GM18526 (cell line): ENCODE data around the gene ATG7.

Source experiments
- POLR2A ChIP-seq: IDR thresholded peaks from 3 replicates; pipeline ENCODE4 v1.6.1; 2011; ENCODE audit not compliant: insufficient read length; ENCODE audit errors: extremely low read depth

The ATG7 gene

DNA sequence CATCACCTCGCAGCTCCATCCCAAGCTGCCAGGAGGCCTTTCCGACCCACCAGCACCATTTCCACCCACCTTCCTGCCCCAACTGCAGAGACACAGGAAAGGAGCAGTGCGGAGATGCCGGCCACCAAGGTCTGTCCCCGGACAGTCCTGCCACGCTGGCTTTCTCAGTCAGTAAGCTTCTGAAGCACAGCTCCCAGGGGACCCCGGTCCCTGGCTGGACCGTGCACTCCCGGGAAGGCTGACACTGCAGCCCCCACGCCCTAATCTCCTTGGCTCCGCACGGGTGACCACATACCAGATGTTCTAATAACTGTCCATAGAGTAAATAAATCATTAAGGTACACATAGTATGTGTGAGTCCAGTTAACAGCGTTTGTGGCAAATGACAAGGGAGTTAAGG, 298.1 kb downstream of the ATG7 start:
- TF ChIP-seq POLR2A: no peak

DNA sequence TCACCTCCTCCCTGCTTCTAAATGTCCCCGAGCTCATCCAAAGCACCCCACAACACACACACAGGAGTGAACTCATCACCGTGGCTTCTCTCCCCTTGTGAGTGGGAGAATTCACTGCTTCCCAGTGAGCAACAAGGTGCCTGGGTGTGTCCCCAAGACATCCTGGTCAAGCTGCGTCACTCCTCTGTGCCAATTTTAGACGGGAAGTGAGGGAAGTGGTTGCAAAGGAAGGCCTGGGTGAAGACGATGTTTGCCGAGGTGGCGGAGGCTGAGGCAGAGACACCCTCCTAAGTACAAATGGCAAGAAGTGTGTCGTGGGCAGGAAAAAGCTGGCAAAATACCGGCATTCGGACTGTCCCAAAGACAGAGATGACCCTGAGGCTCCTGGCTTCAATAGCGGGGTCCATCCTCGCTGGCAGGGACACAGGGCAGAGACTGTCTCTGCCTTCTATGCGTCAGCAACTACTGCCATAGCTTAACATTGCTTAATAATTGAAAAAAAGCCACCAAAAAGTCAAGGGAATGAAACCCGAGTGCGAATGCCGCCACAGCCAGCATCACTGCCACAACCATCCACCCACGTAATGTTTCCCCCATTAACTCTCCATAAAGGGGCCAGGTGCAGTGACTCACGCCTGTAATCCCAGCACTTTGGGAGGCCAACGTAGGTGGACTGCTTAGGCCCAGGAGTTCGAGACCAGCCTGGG, 298.7 kb downstream of the ATG7 start:
- TF ChIP-seq POLR2A: no peak

- TF ChIP-seq POLR2A: no peak
Measured at GRCh38 chr3:11574981-11575669, 302.9 kb downstream of the ATG7 start.

- no peak for TF ChIP-seq POLR2A
Measured at GRCh38 chr3:11575677-11576076, 303.5 kb downstream of the ATG7 start.

DNA sequence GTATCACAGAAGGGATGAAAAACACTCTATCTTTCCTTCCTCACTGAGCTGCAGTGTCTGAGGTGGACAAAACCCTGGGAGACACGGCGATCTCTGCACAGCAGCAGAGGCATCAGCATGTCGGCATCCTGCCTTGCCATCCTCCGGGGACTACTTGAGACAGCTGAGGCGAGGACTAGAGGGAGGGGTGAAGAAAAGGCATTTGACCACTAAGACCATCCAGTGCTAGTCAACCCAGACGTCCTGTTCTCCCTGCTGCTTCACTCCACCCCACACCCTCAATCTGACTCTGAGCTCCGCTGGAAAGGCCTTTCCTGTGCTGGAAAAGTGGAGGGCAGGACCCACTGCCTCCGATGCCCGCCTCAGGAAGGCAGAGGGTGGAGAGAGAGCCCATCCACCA, 304.3 kb downstream of the ATG7 start:
- TF ChIP-seq POLR2A: no peak

GRCh38 chr3:11578169-11578568, 306.0 kb downstream of the ATG7 start:
- TF ChIP-seq POLR2A: no peak

DNA sequence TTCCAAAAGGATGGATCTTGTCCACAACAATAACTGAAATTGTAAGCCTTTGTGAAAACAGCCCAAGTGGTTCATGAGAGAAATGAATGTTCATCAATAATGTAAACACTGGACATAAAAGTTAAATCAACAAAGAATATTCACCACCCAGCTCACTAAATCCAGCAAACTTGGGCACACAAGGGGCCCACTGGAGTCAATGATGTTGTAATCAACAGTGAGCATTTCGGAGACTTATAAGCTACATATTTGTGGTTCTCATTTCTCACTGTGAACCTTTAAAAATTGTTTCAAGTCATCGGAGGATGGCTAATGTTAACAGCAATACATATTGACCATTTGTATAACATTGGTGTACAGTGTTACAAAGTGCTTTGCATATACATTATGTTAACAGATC, 308.4 kb downstream of the ATG7 start:
- no peak for TF ChIP-seq POLR2A

- no peak for TF ChIP-seq POLR2A
Measured at GRCh38 chr3:11581237-11582190, 309.3 kb downstream of the ATG7 start.

GRCh38 chr3:11582191-11582968, 310.2 kb downstream of the ATG7 start:
- TF ChIP-seq POLR2A: no peak

- no peak for TF ChIP-seq POLR2A
Measured at GRCh38 chr3:11583235-11583634, 311.0 kb downstream of the ATG7 start.

DNA sequence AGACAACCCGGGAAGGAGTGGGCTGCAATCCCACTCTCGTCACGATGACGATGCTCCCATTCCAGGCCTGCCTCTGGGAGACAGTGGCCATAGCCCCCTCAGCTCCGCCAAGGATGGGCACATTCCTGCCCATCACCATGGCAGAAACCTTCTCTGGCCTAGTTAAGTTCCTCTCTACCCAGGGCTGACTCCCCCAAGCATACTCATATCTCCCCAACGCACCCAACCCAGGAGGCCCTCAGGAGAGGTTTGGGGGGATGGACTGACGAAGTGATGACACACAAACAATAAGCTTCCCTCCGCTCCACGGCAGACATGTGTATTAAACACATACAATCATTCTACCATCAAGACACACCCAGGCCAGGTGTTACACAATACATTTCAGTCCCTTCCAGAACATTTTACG, 311.4 kb downstream of the ATG7 start:
- no peak for TF ChIP-seq POLR2A

DNA sequence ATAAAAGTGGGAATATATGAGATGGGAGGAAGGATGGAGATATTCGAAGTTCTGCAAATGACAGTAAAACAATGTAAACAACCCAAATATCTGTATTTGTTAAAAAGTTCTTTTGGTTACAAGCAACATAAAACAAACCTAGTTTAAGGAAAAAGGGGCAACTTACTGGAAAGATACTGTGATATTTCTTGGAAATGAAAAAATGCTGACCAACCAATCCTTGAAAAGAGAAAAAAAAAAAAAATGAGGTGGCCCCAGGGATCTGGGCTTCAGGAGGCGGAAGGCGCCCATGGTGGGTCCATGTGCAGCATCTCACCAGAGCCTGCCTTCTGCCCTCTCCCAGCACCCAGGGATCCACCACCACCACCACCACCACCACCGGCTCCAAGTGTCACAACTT, 312.4 kb downstream of the ATG7 start:
- no peak for TF ChIP-seq POLR2A

- no peak for TF ChIP-seq POLR2A
Measured at GRCh38 chr3:11587766-11588165, 315.6 kb downstream of the ATG7 start.

DNA sequence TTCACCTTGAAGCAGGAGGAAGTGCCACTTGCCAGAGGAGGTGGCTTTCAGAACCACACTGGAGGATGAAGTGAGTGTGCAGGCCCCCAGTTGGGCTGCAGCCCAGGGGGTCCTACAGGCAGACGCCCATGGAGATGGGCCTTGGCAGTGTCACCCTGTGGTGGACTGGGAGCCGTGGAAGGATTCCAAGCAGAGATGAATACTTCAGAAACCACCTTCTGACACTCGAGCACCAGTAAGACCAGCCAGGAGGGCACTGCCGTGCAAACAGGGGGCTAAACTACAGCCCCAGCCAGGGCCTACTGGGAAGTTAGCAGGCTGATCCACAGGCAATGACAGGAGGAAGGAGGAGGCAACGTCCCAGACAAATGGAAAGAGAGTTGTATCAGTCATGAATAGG, 316.1 kb downstream of the ATG7 start:
- no peak for TF ChIP-seq POLR2A

DNA sequence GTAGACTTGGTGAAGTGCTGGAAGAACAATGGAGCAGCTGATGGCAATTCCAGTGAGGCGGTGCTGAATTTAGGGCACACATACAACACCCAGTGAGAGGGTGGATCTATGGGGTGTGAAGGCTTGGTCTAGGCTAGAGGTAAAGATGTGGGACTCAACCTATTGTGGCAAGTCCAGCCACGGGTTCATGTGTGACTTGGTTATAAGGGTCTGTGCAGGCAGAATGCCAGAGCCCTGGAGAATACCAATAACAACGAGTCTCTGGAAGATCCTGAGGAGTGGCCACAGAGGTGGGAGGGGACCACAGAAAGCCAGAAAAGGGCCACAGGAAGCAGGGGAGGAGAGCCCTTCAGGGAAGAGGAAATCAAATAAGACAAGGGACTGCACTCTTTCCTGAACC, 316.6 kb downstream of the ATG7 start:
- TF ChIP-seq POLR2A: no peak
